ENCODE data around the gene TBC1D3C.
"Not testable (repeated sequence)": the region's sequence is repeated elsewhere in the genome, so short reads cannot be mapped to it uniquely, and the experiment has no call there.

Gene TBC1D3C

GRCh38 chr17:38068534-38068933 lies at the start of gene TBC1D3C:
Gene TBC1D3C, minus strand, starts transcription at chr17:38068634. Its CDS starts 1,568 bp downstream, at chr17:38067066.
- not testable (repeated sequence) for DNase-seq (ENCODE audit: low read depth)

DNA sequence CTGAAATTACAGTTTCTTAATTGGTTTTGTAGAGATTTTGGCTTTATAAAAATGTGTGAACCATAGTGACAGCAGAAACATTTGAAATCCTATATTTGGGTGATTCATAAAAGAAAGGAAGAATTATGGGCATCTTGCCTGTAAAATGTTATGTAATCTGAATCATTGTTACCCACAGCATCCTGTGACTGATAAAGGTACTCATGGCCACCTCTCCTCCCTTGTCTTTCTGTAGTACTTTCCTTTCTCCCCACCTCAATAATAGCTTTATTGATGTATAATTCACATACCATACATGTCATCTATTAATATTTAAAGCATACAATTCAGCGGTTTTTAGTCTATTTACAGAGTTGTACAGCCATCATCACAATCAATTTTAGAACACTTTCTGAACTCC lies 30.8 kb upstream of the TBC1D3C start:
- DNase-seq (ENCODE audit: low read depth): not testable (repeated sequence)

GRCh38 chr17:38094059-38094694 lies 25.7 kb upstream of the TBC1D3C start:
- DNase-seq (ENCODE audit: low read depth): not testable (repeated sequence)

- DNase-seq (ENCODE audit: low read depth): not testable (repeated sequence)
These were observed 19.7 kb upstream of the TBC1D3C start for GRCh38 chr17:38088120-38088519.

- DNase-seq (ENCODE audit: low read depth): not testable (repeated sequence)
These were observed 18.9 kb upstream of the TBC1D3C start for GRCh38 chr17:38087344-38087743.
